Osteoblast (primary cell): Measurements from ENCODE around the gene PDE4B. TPM values are rescaled to one million over a fixed set of nuclear protein-coding genes. Genes with fewer than 3 reads are reported as not detected.
A peak's percentile ranks its signal among the peaks of the same experiment; 100 is the strongest.

ENCODE experiments used
- DNase-seq: peaks from one replicate; pipeline ENCODE4 v3.0.0; 2011; ENCODE audit warnings: low spot score, mixed read lengths; ENCODE audit not compliant: insufficient read length; ENCODE audit errors: missing footprints
- H2AFZ ChIP-seq: 2 replicates; pipeline ENCODE4 v1.6.0; 2011; ENCODE audit warnings: mild to moderate bottlenecking, low read length
- H3K27ac ChIP-seq: 2 replicates; pipeline ENCODE4 v1.5.1; 2011; ENCODE audit warnings: mild to moderate bottlenecking, low read depth, low read length, moderate library complexity
- H3K27me3 ChIP-seq: 2 replicates; pipeline ENCODE4 v1.6.0; 2012; ENCODE audit warnings: mild to moderate bottlenecking, control low read depth, inconsistent platforms, low read length, moderate library complexity; ENCODE audit not compliant: insufficient read depth
- H3K36me3 ChIP-seq: 2 replicates; pipeline ENCODE4 v1.5.1; 2011; ENCODE audit warnings: mild to moderate bottlenecking, low read length, control low read depth, moderate library complexity; ENCODE audit not compliant: insufficient read depth
- H3K4me1 ChIP-seq: 2 replicates; pipeline ENCODE4 v1.5.1; 2011; ENCODE audit warnings: mild to moderate bottlenecking, low read length, control low read depth, moderate library complexity; ENCODE audit not compliant: insufficient read depth
- H3K4me2 ChIP-seq: 2 replicates; pipeline ENCODE4 v1.6.0; 2011; ENCODE audit warnings: mild to moderate bottlenecking, low read length; ENCODE audit not compliant: insufficient read depth
- H3K4me3 ChIP-seq: fragments of 200-600 bp; sonication (generic); 3 replicates; pipeline ENCODE4 v1.5.1; 2012; ENCODE audit warnings: mild to moderate bottlenecking, low read length, inconsistent platforms; ENCODE audit not compliant: insufficient read depth
- H3K79me2 ChIP-seq: 2 replicates; pipeline ENCODE4 v1.6.0; 2012; ENCODE audit warnings: mild to moderate bottlenecking, low read length, control low read depth, inconsistent platforms; ENCODE audit not compliant: insufficient read depth
- H3K9me3 ChIP-seq: 2 replicates; pipeline ENCODE4 v1.5.1; 2011; ENCODE audit warnings: low read depth, low read length, control low read depth
- H4K20me1 ChIP-seq: 2 replicates; pipeline ENCODE4 v1.6.0; 2012; ENCODE audit warnings: mild to moderate bottlenecking, low read length, control low read depth; ENCODE audit not compliant: insufficient read depth
- total RNA-seq: library from RNA; depleted of rRNA; stranded (reverse); fragments of >200 nt; gene quantifications from 2 replicates; pipeline ENCODE4 v1.2.3, GENCODE V29; 2012
- TF ChIP-seq, protein P1 (sequence below): IDR thresholded peaks from 2 replicates; pipeline ENCODE4 v1.5.1; 2011; ENCODE audit warnings: mild to moderate bottlenecking, low read depth, low read length, moderate library complexity; ENCODE audit errors: extremely low read depth

Gene PDE4B
- total RNA-seq, 1 donor: 21.4 TPM

DNA sequence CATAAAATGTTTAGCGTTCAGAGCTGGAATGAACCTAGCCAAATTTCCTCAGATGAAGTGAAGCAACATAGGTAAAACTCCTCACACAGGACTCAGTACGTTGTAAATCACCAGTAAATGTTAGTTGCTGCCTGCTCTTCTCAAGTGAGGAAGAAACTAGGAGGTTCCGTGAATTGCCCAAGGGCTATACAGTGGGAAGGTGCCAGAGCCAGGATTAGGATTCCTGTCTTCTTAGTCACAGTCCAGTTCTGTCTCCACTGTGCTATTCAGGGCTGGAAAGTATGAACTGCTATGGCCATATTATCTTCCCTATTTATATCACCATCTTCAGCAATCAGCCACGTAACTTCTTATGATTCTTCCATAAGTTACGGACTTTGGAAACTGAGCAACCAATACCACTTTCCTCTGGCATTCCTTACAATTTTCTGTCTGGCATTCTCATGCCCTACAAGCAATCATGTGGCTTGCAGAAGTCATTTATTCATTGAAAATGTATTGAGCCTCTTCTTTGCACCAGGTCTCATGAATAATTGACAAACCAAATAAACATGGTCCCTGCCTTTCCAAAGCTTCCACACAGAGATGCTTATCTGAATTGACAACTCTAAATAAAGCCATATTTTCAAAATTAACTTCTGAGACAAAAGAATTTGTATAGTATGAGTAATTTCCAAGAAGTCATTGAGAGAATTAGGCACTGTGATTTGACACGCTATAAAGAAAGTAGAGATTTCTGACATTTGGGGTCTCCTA lies 469.7 kb downstream of the PDE4B start:
- H3K79me2 ChIP-seq: no peaks in the 10 kb centered on the region
- no peak overlapping the region for H3K4me2 ChIP-seq
- peaks cover 37% of the 10 kb centered on the region for H3K4me1 ChIP-seq
- no peak overlapping the region for H2AFZ ChIP-seq
- H4K20me1 ChIP-seq: no peaks in the 10 kb centered on the region
- H3K27me3 ChIP-seq: no peaks in the 10 kb centered on the region
- no peaks in the 10 kb centered on the region for H3K36me3 ChIP-seq
- TF ChIP-seq, protein P1, sequence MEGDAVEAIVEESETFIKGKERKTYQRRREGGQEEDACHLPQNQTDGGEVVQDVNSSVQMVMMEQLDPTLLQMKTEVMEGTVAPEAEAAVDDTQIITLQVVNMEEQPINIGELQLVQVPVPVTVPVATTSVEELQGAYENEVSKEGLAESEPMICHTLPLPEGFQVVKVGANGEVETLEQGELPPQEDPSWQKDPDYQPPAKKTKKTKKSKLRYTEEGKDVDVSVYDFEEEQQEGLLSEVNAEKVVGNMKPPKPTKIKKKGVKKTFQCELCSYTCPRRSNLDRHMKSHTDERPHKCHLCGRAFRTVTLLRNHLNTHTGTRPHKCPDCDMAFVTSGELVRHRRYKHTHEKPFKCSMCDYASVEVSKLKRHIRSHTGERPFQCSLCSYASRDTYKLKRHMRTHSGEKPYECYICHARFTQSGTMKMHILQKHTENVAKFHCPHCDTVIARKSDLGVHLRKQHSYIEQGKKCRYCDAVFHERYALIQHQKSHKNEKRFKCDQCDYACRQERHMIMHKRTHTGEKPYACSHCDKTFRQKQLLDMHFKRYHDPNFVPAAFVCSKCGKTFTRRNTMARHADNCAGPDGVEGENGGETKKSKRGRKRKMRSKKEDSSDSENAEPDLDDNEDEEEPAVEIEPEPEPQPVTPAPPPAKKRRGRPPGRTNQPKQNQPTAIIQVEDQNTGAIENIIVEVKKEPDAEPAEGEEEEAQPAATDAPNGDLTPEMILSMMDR: no peak
- H3K9me3 ChIP-seq: no peaks in the 10 kb centered on the region
- no peak overlapping the region for H3K4me3 ChIP-seq
- H3K27ac ChIP-seq: peak overlapping the region; percentile 8
- DNase-seq: no peak

DNA sequence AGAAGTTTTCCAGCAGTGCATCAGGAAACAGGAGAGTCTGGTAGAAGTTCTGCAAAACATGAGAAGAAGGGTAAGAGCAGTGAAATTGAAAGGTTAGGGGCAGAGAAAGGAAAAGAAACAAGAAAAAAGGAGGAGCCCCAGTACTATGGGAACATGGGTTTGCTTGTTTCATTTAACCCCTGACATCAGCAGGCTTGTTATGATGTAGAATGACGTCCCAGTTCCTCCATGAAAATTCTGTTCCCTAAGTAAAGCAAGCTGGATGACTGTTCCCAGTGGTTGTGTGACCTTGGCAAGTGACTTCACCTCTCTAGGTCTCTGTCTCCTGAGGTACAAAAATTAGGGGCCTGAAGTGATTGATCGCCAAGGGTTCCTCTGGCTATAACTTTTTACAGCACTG lies 472.6 kb downstream of the PDE4B start:
- no peak overlapping the region for H3K27ac ChIP-seq

DNA sequence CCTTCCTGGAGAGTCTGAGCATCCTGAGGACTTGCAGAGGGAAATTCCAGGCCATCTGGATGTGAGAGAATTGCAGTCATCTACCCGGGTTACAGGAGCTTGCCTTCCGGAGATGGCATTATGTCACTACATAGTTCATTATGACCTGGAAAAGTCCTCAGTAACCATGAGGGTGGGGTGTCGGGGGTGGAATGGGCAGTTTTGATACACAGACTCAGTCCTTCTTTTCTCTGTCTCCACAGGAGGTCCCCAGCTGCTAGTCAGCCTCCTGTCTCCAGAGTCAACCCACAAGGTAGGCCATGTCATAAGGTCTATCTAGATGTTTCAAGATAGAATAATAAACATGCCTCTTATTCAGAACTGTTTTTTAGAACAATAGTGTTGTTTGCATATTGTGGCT lies 473.1 kb downstream of the PDE4B start:
- Histone ChIP-seq H4K20me1 (no peaks in the 10 kb centered on the region), H3K27me3 (no peaks in the 10 kb centered on the region), H2AFZ (no peak overlapping the region), H3K79me2 (no peaks in the 10 kb centered on the region), H3K9me3 (no peaks in the 10 kb centered on the region), H3K4me3 (no peak overlapping the region), H3K36me3 (no peaks in the 10 kb centered on the region), H3K27ac (peak overlapping the region; percentile 80), H3K4me1 (peaks cover 48% of the 10 kb centered on the region), H3K4me2 (no peak overlapping the region)
- TF ChIP-seq, protein P1: no peak
- DNase-seq: no peak

More for the DNA sequence above, 472.6 kb downstream of the PDE4B start:
- H3K9me3 ChIP-seq: no peaks in the 10 kb centered on the region
- no peaks in the 10 kb centered on the region for H4K20me1 ChIP-seq
- H2AFZ ChIP-seq: no peak overlapping the region
- no peaks in the 10 kb centered on the region for H3K79me2 ChIP-seq
- no peaks in the 10 kb centered on the region for H3K36me3 ChIP-seq
- H3K27me3 ChIP-seq: no peaks in the 10 kb centered on the region
- DNase-seq: no peak
- peaks cover 43% of the 10 kb centered on the region for H3K4me1 ChIP-seq
- TF ChIP-seq, protein P1: no peak
- H3K4me2 ChIP-seq: no peak overlapping the region
- no peak overlapping the region for H3K4me3 ChIP-seq

DNA sequence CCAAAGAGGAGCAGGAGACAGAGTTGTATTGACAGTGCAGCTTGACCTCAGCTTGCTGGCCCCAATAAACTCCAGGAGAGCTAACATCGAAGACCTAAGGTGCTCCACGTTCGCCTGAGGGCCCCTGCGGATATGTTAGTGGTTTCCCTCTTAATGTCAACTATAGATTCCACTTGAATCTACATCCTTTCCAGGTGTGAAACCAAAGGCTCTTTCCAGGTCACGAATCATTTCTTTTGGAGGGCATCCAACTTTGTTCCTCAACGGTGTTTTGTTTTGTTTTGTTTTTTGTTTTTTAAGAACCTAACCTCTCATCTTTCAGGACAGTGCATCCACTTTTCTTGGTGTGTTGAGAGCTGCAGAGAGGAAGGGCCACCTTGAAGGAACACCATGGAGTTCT lies 473.7 kb downstream of the PDE4B start:
- Histone ChIP-seq H3K27ac (peak overlapping the region; percentile 80), H3K9me3 (no peaks in the 10 kb centered on the region), H2AFZ (peak overlapping the region; percentile 55), H4K20me1 (no peaks in the 10 kb centered on the region), H3K36me3 (no peaks in the 10 kb centered on the region), H3K79me2 (no peaks in the 10 kb centered on the region), H3K27me3 (no peaks in the 10 kb centered on the region), H3K4me2 (peak overlapping the region; percentile 40), H3K4me1 (peaks cover 53% of the 10 kb centered on the region), H3K4me3 (no peak overlapping the region)
- no peak for DNase-seq
- TF ChIP-seq, protein P1: no peak
